VCaP (cell line): ENCODE measurements around the gene TMEM108.

ENCODE experiments used
- H3K27ac ChIP-seq: fragments of 450-650 bp; 2 replicates; pipeline ENCODE4 v1.5.1; 2017
- TF ChIP-seq, protein P1 (sequence below): fragments of 450-650 bp; conservative IDR thresholded peaks from 2 replicates; pipeline ENCODE4 v1.5.1; 2017; ENCODE audit warnings: mild to moderate bottlenecking, moderate library complexity

Gene TMEM108

DNA sequence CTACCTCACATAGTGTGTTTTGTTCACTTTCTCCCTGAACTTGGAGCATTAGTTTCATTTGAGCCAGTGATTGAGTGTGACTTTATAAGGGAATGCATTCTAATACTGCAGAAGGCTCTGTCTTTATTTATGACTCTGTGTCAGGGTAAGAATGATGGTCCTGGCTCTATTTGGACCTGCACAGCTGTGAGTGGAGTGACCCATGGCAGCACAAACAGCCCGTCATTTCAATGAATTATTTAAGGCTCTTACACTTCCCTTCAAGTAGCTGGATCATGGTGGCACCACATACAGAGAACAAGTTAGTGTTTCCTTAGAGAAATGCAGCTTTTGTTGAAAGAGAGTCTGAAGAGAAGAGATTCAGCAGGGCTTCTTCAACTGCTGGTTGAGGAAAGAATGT, 16.4 kb downstream of the TMEM108 start:
- no peak overlapping the region for H3K27ac ChIP-seq
- TF ChIP-seq, protein P1, sequence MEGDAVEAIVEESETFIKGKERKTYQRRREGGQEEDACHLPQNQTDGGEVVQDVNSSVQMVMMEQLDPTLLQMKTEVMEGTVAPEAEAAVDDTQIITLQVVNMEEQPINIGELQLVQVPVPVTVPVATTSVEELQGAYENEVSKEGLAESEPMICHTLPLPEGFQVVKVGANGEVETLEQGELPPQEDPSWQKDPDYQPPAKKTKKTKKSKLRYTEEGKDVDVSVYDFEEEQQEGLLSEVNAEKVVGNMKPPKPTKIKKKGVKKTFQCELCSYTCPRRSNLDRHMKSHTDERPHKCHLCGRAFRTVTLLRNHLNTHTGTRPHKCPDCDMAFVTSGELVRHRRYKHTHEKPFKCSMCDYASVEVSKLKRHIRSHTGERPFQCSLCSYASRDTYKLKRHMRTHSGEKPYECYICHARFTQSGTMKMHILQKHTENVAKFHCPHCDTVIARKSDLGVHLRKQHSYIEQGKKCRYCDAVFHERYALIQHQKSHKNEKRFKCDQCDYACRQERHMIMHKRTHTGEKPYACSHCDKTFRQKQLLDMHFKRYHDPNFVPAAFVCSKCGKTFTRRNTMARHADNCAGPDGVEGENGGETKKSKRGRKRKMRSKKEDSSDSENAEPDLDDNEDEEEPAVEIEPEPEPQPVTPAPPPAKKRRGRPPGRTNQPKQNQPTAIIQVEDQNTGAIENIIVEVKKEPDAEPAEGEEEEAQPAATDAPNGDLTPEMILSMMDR: no peak

DNA sequence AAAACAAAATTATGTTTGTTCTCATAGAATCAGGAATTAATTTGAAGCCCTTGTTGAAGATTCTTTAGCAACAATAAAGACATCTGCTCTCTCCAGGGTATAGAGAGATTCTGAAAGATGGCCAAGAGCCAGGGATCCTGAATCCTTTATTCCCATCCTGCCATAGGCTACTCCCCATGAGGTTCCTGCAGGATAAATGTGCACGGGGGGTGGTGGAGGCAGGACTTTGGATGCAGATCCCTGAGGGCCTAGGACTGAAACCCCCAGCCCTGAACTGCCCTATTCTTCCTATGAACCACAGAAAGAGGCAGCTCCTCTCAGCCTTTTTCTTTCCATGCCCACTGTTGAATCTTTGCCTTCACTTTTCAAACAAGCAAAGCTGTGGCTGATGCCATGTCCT, 17.1 kb downstream of the TMEM108 start:
- TF ChIP-seq, protein P1: no peak
- no peak overlapping the region for H3K27ac ChIP-seq

DNA sequence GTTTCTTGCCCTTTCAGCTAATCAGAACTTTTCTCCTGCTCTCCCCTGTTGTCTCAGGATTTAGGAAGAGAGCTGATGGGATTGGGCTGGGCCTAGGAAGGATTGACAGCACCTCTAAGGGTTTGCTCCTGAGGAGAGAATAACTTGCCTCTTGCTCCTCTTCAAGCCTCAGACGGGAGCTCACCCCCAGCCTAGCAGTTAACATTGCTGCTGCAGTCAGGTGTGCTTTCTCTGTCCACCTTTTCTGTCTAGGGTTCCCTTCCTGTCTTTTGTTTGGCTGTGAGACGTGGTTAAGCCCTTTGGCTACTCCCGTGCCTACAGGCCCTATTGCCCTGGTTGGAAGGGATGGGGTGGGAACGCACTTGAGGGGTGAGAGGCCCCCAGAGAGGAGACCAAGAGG, 20.1 kb downstream of the TMEM108 start:
- TF ChIP-seq, protein P1: no peak
- no peak overlapping the region for H3K27ac ChIP-seq

DNA sequence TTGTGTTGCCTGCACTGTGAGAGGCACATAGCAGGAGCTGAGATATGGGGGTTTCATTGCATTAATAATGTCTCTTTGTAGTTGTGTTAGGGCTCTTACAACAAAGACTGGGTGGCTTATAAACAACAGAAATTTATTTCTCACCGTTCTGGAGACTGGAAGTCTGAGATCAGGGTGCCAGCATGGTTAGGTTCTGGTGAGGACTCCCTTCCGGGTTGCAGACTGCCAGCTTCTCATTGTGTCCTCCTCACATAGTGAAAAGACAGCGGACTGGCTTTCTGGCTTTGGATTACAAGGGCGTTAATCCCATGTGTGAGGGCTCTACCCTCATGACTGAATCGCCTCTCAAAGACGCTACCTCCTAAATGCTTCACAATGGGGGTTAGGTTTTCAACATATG, 20.6 kb downstream of the TMEM108 start:
- no peak overlapping the region for H3K27ac ChIP-seq
- TF ChIP-seq, protein P1: no peak

DNA sequence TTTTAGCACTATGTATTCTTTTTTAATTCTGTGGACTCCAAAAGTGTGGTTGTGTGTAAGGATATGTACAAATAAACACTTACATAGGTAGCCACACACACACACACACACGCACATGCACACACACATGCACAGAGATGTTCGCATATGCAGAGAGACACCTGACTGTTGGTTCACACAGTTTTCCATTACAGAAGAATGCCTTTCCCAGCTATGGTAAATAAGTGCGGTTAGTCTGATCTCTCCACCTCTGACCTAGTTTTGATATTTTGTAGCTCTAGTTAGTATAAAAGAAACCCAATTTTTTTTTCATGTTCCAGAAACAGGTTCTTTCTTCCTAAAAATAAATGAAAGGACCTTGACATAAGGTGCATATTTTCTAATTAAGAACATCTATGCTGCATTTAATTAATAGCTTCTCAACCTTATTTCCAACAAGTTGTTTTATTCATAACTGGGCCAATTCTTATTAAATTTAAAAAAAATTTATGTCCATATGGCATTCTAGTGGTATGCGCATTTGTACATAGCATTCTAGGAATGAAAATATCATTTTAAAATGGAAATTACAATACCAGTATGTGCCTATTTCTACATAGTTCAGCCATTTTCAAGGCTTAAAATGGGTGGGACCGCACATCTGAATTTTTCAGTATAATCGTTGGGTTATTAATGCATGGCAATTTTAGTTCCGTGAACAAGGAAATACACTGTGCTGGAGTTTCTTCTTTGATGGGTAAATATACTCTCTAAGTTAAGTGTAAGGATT, 27.2 kb downstream of the TMEM108 start:
- H3K27ac ChIP-seq: no peak overlapping the region
- TF ChIP-seq, protein P1: no peak

DNA sequence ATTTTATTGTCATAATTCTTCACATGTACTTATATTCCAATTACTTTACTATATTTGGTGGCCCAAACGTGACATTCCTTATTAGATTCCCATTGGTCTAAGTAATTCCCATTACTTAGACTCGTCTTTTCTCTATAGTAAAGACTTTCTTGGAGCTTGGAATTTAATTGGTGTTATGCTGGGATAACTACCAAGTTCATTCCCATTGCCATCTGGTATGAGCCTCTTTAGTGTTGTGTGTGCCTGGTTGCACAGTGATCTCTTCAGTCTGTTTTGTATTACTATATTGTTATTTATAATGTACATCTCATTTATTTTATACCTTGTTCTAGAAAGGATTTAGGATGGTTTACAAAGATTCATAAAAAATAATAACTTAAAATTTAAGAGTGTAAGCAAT, 27.8 kb downstream of the TMEM108 start:
- no peak overlapping the region for H3K27ac ChIP-seq
- TF ChIP-seq, protein P1: no peak

DNA sequence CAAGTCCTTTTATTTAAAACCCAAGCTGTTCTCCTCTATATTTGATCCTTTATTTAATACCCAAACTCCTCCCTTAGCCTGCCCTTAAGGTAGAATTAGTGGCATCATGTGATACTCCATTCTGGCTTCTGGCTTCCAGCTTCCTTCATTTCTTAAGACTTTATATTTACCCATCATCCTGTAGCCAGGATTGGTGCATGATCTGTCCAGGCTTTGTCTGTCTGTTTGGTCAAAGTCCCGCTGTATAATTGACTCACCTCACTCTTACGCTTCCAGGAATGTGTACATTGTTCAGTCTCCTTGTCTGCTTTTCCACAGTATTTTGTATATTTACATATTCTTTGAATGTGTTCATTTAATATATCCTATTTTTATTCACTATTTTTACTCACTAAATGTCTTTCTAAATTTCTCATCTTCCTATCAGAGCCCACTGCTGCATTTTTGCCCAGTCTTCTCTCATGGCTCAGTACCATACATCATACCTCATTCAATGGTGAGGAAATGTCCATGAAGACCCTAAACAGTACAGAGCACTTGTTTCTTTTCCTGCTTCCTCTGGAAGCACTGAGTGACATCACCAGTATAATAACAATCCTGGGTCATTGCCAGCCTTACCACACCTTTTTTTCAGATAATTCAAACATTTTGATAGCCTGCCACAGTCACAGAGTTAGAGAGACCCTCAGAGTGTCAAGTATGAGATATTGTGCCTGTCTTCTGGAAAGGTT, 31.5 kb downstream of the TMEM108 start:
- no peak overlapping the region for H3K27ac ChIP-seq
- TF ChIP-seq, protein P1: no peak
